CD4-positive, alpha-beta memory T cell (primary cell): ENCODE data around the gene LORICRIN. TPM values are rescaled to one million over a fixed set of nuclear protein-coding genes. Genes with fewer than 3 reads are reported as not detected.

ENCODE experiments used
- CTCF ChIA-PET: fragments of 350-600 bp; sonication (Branson Sonifier 250); formaldehyde crosslinking; loops from one replicate; lab custom pipeline; 2021; ENCODE audit warnings: inconsistent platforms; ENCODE audit not compliant: partially characterized antibody; lab: Charles Lee
- POLR2A ChIA-PET: fragments of 350-600 bp; sonication (Branson Sonifier 250); formaldehyde crosslinking; loops from one replicate; lab custom pipeline; 2021; ENCODE audit not compliant: partially characterized antibody; lab: Charles Lee
- DNase-seq, 5 donors: peaks; one replicate each; pipeline versions ENCODE4 v3.0.0 to v3.0.0-alpha.2; 2020 to 2022; ENCODE audit warnings: mixed read lengths in 1 of 5
- H3K27ac ChIP-seq: one replicate; pipeline ENCODE4 v1.7.0; 2013; ENCODE audit warnings: low read depth, low read length
- H3K27me3 ChIP-seq: 2 replicates; pipeline ENCODE4 v1.7.0; 2013; ENCODE audit warnings: mild to moderate bottlenecking, low read length, moderate library complexity; ENCODE audit not compliant: insufficient read depth
- H3K36me3 ChIP-seq: 2 replicates; pipeline ENCODE4 v1.7.0; 2013; ENCODE audit warnings: mild to moderate bottlenecking, low read length, moderate library complexity; ENCODE audit not compliant: insufficient read depth
- H3K4me1 ChIP-seq: 2 replicates; pipeline ENCODE4 v1.7.0; 2013; ENCODE audit warnings: mild to moderate bottlenecking, low read length, moderate library complexity; ENCODE audit not compliant: insufficient read depth
- H3K4me3 ChIP-seq, 2 donors: one replicate each; pipeline ENCODE4 v1.7.0; 2013; ENCODE audit warnings: low read length in 2 of 2, mild to moderate bottlenecking in 1 of 2
- H3K9me3 ChIP-seq, 2 donors: one replicate each; pipeline ENCODE4 v1.7.0; 2013; ENCODE audit warnings: low read length in 2 of 2, control low read depth in 1 of 2; ENCODE audit not compliant: control insufficient read depth in 1 of 2
- H3K27ac Mint-ChIP-seq, 7 donors: one replicate each; pipeline ENCODE4 v1.8.0; 2020 to 2021; ENCODE audit warnings: mixed read lengths in 7 of 7, mild to moderate bottlenecking in 6 of 7, inconsistent platforms in 3 of 7, moderate library complexity in 3 of 7
- H3K27me3 Mint-ChIP-seq, 2 donors: one replicate each; pipeline ENCODE4 v1.8.0; 2020 to 2021; ENCODE audit warnings: mixed read lengths in 2 of 2
- H3K36me3 Mint-ChIP-seq, 2 donors: one replicate each; pipeline ENCODE4 v1.8.0; 2020 to 2021; ENCODE audit warnings: mixed read lengths in 2 of 2, inconsistent platforms in 1 of 2, mild to moderate bottlenecking in 1 of 2
- H3K4me1 Mint-ChIP-seq, 4 donors: one replicate each; pipeline ENCODE4 v1.8.0; 2020 to 2021; ENCODE audit warnings: mixed read lengths in 4 of 4, mild to moderate bottlenecking in 1 of 4
- H3K4me3 Mint-ChIP-seq, 8 donors: one replicate each; pipeline ENCODE4 v1.8.0; 2020 to 2021; ENCODE audit warnings: mixed read lengths in 8 of 8, mild to moderate bottlenecking in 7 of 8, moderate library complexity in 6 of 8, inconsistent platforms in 3 of 8
- H3K9me3 Mint-ChIP-seq, 8 donors: one replicate each; pipeline ENCODE4 v1.8.0; 2020 to 2021; ENCODE audit warnings: mixed read lengths in 8 of 8, mild to moderate bottlenecking in 5 of 8, inconsistent platforms in 3 of 8, moderate library complexity in 1 of 8
- intact Hi-C: fragments of 100-400 bp; cut with micrococcal nuclease; formaldehyde crosslinking; loops from one replicate; pipeline ENCODE4 v1.15.1; 2023
- polyA plus RNA-seq, 2 donors: library from polyadenylated mRNA; unstranded; fragments of 300-500 nt; fragmentation: Illumina TruSeq; gene quantifications; one replicate each; pipeline ENCODE4 v1.2.3, GENCODE V29; 2021
- total RNA-seq, 2 experiments: library from RNA; stranded (reverse); gene quantifications; one replicate each; pipeline ENCODE4 v1.2.3, GENCODE V29; 2021

The LORICRIN gene
- total and polyA plus RNA-seq, 4 experiments from 2014 or later: not detected

DNA sequence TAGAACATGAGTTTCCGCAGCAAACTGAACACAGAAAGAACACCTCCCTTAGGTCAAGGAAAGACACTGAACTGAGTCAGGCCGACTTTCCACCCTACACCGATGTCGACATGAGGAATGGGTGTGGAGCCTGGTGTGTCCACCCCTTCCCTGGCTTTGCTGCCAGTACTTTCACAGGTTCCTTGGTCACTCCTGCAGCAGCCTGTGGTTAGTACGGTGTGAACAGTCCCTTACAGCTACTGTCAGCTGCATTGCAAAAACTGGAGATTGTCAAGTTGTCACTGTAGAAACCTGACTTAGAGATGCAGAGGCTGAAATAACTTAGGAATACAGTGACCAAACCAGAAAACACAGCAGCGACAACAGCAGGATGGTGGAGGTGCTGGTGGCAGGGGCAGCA lies 46.2 kb downstream of the LORICRIN start:
- CTCF ChIA-PET: no interaction called here

GRCh38 chr1:153306303-153307220 lies 47.1 kb downstream of the LORICRIN start:
- no peaks in the 10 kb centered on the region for H3K36me3 Mint-ChIP-seq
- CTCF ChIA-PET: no interaction called here
- DNase-seq: no peak
- no peak overlapping the region for H3K4me3 Mint-ChIP-seq
- H3K9me3 Mint-ChIP-seq: no peaks in the 10 kb centered on the region
- POLR2A ChIA-PET: no interaction called here
- Histone ChIP-seq H3K9me3 (no peaks in the 10 kb centered on the region), H3K4me3 (no peak overlapping the region), H3K4me1 (no peaks in the 10 kb centered on the region), H3K27ac (no peak overlapping the region), H3K27me3 (no peaks in the 10 kb centered on the region), H3K36me3 (no peaks in the 10 kb centered on the region)
- peaks cover 3 to 6% of the 10 kb centered on the region in 2 donors for H3K27me3 Mint-ChIP-seq
- no peak overlapping the region for H3K27ac Mint-ChIP-seq
- intact Hi-C loops: no loop called here
- no peaks in the 10 kb centered on the region for H3K4me1 Mint-ChIP-seq

More for the DNA sequence above, 46.2 kb downstream of the LORICRIN start:
- H3K4me1 Mint-ChIP-seq: no peaks in the 10 kb centered on the region
- no peak for DNase-seq
- intact Hi-C loops: no loop called here
- peaks cover 3 to 6% of the 10 kb centered on the region in 2 donors for H3K27me3 Mint-ChIP-seq
- H3K27ac Mint-ChIP-seq: no peak overlapping the region
- no peak overlapping the region for H3K4me3 ChIP-seq
- no peaks in the 10 kb centered on the region for H3K4me1 ChIP-seq
- no peaks in the 10 kb centered on the region for H3K9me3 ChIP-seq
- H3K36me3 ChIP-seq: no peaks in the 10 kb centered on the region
- POLR2A ChIA-PET: no interaction called here
- H3K4me3 Mint-ChIP-seq: no peak overlapping the region
- no peaks in the 10 kb centered on the region for H3K27me3 ChIP-seq
- no peaks in the 10 kb centered on the region for H3K36me3 Mint-ChIP-seq
- no peaks in the 10 kb centered on the region for H3K9me3 Mint-ChIP-seq
- no peak overlapping the region for H3K27ac ChIP-seq

DNA sequence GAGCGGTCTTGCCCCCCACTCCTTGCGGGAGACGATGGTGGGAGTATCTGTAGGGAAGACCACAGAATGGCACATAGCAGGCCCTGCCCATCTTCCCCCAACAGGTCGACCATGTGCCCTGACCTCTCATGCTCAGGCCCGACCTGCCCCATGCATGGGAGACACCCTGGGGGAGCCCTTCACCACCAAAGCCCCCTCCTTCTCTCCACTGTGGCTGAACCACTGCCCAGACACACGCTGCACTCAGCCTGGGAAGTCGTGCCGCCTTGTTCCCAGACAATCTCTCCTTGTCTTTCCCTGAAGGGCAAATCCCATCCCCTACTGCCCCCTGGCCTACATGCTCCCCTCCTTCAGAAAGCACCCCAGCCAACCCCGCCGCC lies 47.7 kb downstream of the LORICRIN start:
- Mint-ChIP-seq H3K9me3 (no peaks in the 10 kb centered on the region), H3K4me3 (no peak overlapping the region), H3K4me1 (no peaks in the 10 kb centered on the region), H3K27ac (no peak overlapping the region), H3K36me3 (no peaks in the 10 kb centered on the region), H3K27me3 (peaks cover 3 to 6% of the 10 kb centered on the region in 2 donors)
- intact Hi-C loops: no loop called here
- no peak overlapping the region for H3K4me3 ChIP-seq
- no peaks in the 10 kb centered on the region for H3K9me3 ChIP-seq
- DNase-seq: no peak
- H3K36me3 ChIP-seq: no peaks in the 10 kb centered on the region
- no peaks in the 10 kb centered on the region for H3K4me1 ChIP-seq
- no peaks in the 10 kb centered on the region for H3K27me3 ChIP-seq
- ChIA-PET CTCF (no interaction called here), POLR2A (no interaction called here)
- H3K27ac ChIP-seq: no peak overlapping the region

GRCh38 chr1:153308540-153308939 lies 49.1 kb downstream of the LORICRIN start:
- no peak overlapping the region for H3K27ac ChIP-seq
- intact Hi-C loops: no loop called here
- CTCF ChIA-PET: no interaction called here
- no peak overlapping the region for H3K4me3 ChIP-seq
- no peaks in the 10 kb centered on the region for H3K27me3 ChIP-seq
- Mint-ChIP-seq H3K27ac (no peak overlapping the region), H3K27me3 (peaks cover 5 to 7% of the 10 kb centered on the region in 2 donors), H3K36me3 (no peaks in the 10 kb centered on the region), H3K4me1 (no peaks in the 10 kb centered on the region), H3K4me3 (no peak overlapping the region), H3K9me3 (peaks cover 0 to 4% (median 0%) of the 10 kb centered on the region in 8 donors)
- POLR2A ChIA-PET: no interaction called here
- DNase-seq: no peak
- no peaks in the 10 kb centered on the region for H3K36me3 ChIP-seq
- no peaks in the 10 kb centered on the region for H3K4me1 ChIP-seq
- H3K9me3 ChIP-seq: no peaks in the 10 kb centered on the region

DNA sequence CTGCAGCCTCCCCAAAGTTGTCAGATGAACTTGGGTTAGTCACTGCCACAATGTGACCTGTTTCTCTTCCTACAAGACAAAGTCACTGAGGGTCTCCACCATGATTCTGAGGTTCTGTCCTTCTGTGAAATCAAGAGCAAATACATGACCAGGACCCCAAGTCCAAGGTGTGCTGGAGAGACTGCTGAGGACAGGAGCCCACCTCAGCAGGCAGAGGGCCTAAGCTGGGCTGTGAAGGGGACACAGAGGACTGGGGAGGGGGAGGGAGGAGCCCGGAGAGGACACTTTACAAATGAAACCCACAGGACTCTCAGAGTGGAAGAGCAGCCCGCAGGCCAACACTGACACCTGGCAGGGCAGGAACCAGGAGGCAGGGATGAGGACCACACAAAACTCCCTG lies 50.0 kb downstream of the LORICRIN start:
- no peak overlapping the region for H3K27ac Mint-ChIP-seq
- no peaks in the 10 kb centered on the region for H3K27me3 ChIP-seq

GRCh38 chr1:153310526-153310925 lies 51.0 kb downstream of the LORICRIN start:
- Mint-ChIP-seq H3K9me3 (peaks cover 0 to 5% (median under 1%) of the 10 kb centered on the region in 8 donors), H3K4me1 (no peaks in the 10 kb centered on the region), H3K4me3 (no peak overlapping the region), H3K36me3 (no peaks in the 10 kb centered on the region), H3K27me3 (peaks cover 7 to 9% of the 10 kb centered on the region in 2 donors), H3K27ac (no peak overlapping the region)
- intact Hi-C loops: no loop called here
- H3K4me3 ChIP-seq: no peak overlapping the region
- POLR2A ChIA-PET: no interaction called here
- CTCF ChIA-PET: no interaction called here
- no peaks in the 10 kb centered on the region for H3K36me3 ChIP-seq
- H3K27me3 ChIP-seq: no peaks in the 10 kb centered on the region
- H3K9me3 ChIP-seq: no peaks in the 10 kb centered on the region
- no peak overlapping the region for H3K27ac ChIP-seq
- no peak for DNase-seq
- H3K4me1 ChIP-seq: no peaks in the 10 kb centered on the region

More for the DNA sequence above, 50.0 kb downstream of the LORICRIN start:
- H3K4me3 ChIP-seq: no peak overlapping the region
- ChIA-PET POLR2A (no interaction called here), CTCF (no interaction called here)
- intact Hi-C loops: no loop called here
- no peak for DNase-seq
- Mint-ChIP-seq H3K4me3 (no peak overlapping the region), H3K4me1 (no peaks in the 10 kb centered on the region), H3K36me3 (no peaks in the 10 kb centered on the region), H3K9me3 (peaks cover 0 to 4% (median 0%) of the 10 kb centered on the region in 8 donors), H3K27me3 (peaks cover 5 to 7% of the 10 kb centered on the region in 2 donors)
- H3K36me3 ChIP-seq: no peaks in the 10 kb centered on the region
- no peaks in the 10 kb centered on the region for H3K4me1 ChIP-seq
- H3K9me3 ChIP-seq: no peaks in the 10 kb centered on the region
- H3K27ac ChIP-seq: no peak overlapping the region
